Transverse colon (tissue), 4 donors: ENCODE results near the gene GALNT11. TPM values are rescaled to one million over a fixed set of nuclear protein-coding genes. Genes with fewer than 3 reads are reported as not detected.

Source experiments
- DNase-seq: peaks from one replicate; pipeline ENCODE4 v3.0.0-alpha.2; 2019
- H3K27ac ChIP-seq, 4 donors: fragments of 200-600 bp; sonication (generic); 2 replicates each; pipeline ENCODE4 v1.5.1; 2016 to 2018; ENCODE audit warnings: inconsistent platforms in 4 of 4
- H3K27me3 ChIP-seq: fragments of 200-600 bp; sonication (generic); 2 replicates; pipeline ENCODE4 v1.5.1; 2017; ENCODE audit warnings: inconsistent platforms
- H3K36me3 ChIP-seq, 4 donors: fragments of 200-600 bp; sonication (generic); 2 replicates each; pipeline ENCODE4 v1.5.1; 2017 to 2019; ENCODE audit warnings: inconsistent platforms in 4 of 4
- H3K4me1 ChIP-seq, 4 donors: fragments of 200-600 bp; sonication (generic); 2 replicates each; pipeline ENCODE4 v1.5.1; 2017 to 2020; ENCODE audit warnings: inconsistent platforms in 4 of 4
- H3K4me3 ChIP-seq, 4 donors: fragments of 200-600 bp; sonication (generic); 1 replicate in 1 of 4; 2 replicates in 3 of 4; pipeline versions ENCODE4 v1.5.1 to v1.6.1; 2017 to 2019; ENCODE audit warnings: inconsistent platforms in 4 of 4
- H3K9me3 ChIP-seq, 2 donors: fragments of 200-600 bp; sonication (generic); 2 replicates each; pipeline ENCODE4 v1.5.1; 2017 to 2019; ENCODE audit warnings: inconsistent platforms in 2 of 2
- EP300 ChIP-seq: sonication (generic); formaldehyde crosslinking; IDR thresholded peaks from one replicate; pipeline ENCODE4 v1.6.1; 2017; ENCODE audit warnings: antibody characterized with exemption, low read depth
- POLR2A ChIP-seq: fragments of 450-650 bp; IDR thresholded peaks from one replicate; pipeline ENCODE4 v1.6.1; 2016; ENCODE audit warnings: antibody characterized with exemption, mild to moderate bottlenecking, moderate library complexity
- POLR2AphosphoS5 ChIP-seq, 3 donors: sonication (generic); formaldehyde crosslinking; IDR thresholded peaks; one replicate each; pipeline ENCODE4 v1.6.1; 2016; ENCODE audit warnings: antibody characterized with exemption in 3 of 3
- WGBS, 2 donors: methylation state at CpG; one replicate each; pipeline ENCODE4 v1.1.5; 2018; ENCODE audit warnings: low coverage in 1 of 2; 5-methylcytosine and 5-hydroxymethylcytosine counted together
- in situ Hi-C, 4 donors: fragments of 200-750 bp; cut with MboI; loops; one replicate each; pipeline versions ENCODE4 v1.15.0 to v1.15.1; 2017; ENCODE audit warnings: low sequenced_read_pairs in 3 of 4, low pct_ligation_motif_present in 1 of 4, low pct_unique_long_range_greater_than_20kb in 1 of 4
- intact Hi-C: fragments of 100-400 bp; cut with DNase I; formaldehyde crosslinking; loops from one replicate; pipeline ENCODE4 v1.15.1; 2023; ENCODE audit warnings: low total_unique reads
- total RNA-seq, 4 donors: library from RNA; depleted of rRNA; stranded (reverse); fragments of >200 nt; gene quantifications; one replicate each; pipeline ENCODE4 v1.1.0, GENCODE V29; 2016
- TF ChIP-seq, protein P1 (sequence below), 5 experiments: fragments of 200-600 bp in 3 of 5; fragments of 450-650 bp in 2 of 5; sonication (generic) in 3 of 5; IDR thresholded peaks; 1 replicate in 2 of 5; 2 replicates in 3 of 5; pipeline ENCODE4 v1.5.1; 2016 to 2017; ENCODE audit warnings: antibody characterized with exemption in 5 of 5, inconsistent platforms in 3 of 5, mild to moderate bottlenecking in 2 of 5, moderate library complexity in 1 of 5

Gene GALNT11
- total RNA-seq, 4 donors from 2014 or later: 14.7 to 36.2 (median 24.0) TPM

DNA sequence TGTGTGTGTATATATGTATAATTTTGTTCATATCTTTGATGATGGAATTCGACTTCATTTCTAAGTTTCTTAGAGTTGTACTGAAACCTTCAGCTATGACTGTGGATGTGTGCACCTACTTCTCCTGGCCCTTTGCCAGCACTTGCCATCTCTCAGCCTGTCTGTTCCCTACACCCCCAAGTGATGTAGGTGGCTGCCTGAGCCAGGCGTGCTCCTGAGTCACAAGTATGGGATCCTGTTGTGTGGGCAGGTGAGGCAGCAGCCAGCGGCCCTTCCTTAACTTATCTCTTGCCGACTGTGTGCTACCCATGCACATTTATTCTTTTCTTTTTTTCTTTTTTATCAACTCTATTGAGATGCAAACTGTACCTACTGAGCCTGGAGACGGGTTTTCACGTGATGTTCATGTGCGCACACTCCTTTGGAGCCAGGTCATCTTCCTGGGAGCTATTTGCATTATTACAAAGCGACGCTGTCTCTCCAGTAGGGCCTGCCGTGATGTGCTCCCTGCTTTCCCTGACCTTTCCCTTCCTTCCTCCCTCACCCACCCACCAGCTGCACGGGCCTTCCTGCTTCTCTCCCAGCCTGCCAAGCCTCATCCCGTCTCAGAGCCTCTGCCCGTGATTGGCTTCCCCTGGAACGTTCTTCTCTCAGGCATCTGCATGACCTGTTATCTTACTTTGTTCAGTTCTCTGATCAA lies 31.3 kb upstream of the GALNT11 start:
- Histone ChIP-seq H3K4me3 (no peak overlapping the region), H3K36me3 (no peaks in the 10 kb centered on the region), H3K4me1 (peaks cover 0 to 5% (median 0%) of the 10 kb centered on the region in 4 donors), H3K27ac (no peak overlapping the region), H3K9me3 (no peaks in the 10 kb centered on the region), H3K27me3 (peaks cover 51% of the 10 kb centered on the region)
- in situ Hi-C loops: no loop called here
- 65 to 86% methylated on average over 7 to 14 of the region's 14 CpGs for WGBS, 2 donors
- intact Hi-C loops: no loop called here
- no peak for DNase-seq
- TF ChIP-seq POLR2AphosphoS5 (IDR thresholded peaks at IDR 0.05): no peak
- TF ChIP-seq POLR2A: no peak
- TF ChIP-seq EP300: no peak
- TF ChIP-seq, protein P1, sequence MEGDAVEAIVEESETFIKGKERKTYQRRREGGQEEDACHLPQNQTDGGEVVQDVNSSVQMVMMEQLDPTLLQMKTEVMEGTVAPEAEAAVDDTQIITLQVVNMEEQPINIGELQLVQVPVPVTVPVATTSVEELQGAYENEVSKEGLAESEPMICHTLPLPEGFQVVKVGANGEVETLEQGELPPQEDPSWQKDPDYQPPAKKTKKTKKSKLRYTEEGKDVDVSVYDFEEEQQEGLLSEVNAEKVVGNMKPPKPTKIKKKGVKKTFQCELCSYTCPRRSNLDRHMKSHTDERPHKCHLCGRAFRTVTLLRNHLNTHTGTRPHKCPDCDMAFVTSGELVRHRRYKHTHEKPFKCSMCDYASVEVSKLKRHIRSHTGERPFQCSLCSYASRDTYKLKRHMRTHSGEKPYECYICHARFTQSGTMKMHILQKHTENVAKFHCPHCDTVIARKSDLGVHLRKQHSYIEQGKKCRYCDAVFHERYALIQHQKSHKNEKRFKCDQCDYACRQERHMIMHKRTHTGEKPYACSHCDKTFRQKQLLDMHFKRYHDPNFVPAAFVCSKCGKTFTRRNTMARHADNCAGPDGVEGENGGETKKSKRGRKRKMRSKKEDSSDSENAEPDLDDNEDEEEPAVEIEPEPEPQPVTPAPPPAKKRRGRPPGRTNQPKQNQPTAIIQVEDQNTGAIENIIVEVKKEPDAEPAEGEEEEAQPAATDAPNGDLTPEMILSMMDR (IDR thresholded peaks at IDR 0.05): no peak

DNA sequence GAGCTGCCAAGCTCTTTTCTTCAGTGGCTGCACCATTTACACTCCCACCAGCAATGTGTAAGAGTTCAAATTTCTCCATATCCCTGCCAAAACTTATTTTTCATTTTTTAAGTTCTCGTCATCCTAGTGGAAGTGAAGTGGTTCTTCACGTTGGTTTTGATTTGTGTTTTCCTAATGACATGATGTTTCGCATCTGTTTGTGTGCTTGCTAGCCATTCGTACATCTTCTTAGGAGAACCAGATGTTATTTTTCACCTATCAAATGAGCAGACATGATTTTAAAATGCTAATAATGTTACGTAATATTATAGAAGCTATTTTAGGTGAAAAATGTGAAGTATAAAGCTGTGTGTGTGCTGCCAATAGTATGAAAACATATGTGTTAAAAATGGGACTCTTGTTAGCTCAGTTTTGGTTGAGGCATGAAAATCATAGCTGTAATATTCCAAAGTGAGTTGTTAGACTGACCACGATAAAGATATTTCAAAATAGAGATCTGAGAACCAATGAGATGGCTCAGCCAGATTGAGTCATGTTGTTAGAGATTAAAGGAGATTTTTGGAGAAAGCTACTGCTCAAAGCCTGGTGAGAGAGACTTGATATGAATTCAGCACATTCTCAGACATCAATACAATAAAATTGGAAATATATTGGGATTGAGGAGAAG lies 25.9 kb upstream of the GALNT11 start:
- no peaks in the 10 kb centered on the region for H3K4me1 ChIP-seq
- no peak for DNase-seq
- no peaks in the 10 kb centered on the region for H3K36me3 ChIP-seq
- H3K9me3 ChIP-seq: no peaks in the 10 kb centered on the region
- TF ChIP-seq POLR2AphosphoS5 (IDR thresholded peaks at IDR 0.05) (no peak), POLR2A (no peak), EP300 (no peak)
- TF ChIP-seq, protein P1 (IDR thresholded peaks at IDR 0.05): no peak
- H3K27ac ChIP-seq: no peak overlapping the region
- WGBS, 2 donors: 69 to 72% methylated on average over 6 of the region's 6 CpGs
- in situ Hi-C loops (no loop called here), intact Hi-C loops (no loop called here)
- H3K4me3 ChIP-seq: no peak overlapping the region
- H3K27me3 ChIP-seq: peaks cover 15% of the 10 kb centered on the region

DNA sequence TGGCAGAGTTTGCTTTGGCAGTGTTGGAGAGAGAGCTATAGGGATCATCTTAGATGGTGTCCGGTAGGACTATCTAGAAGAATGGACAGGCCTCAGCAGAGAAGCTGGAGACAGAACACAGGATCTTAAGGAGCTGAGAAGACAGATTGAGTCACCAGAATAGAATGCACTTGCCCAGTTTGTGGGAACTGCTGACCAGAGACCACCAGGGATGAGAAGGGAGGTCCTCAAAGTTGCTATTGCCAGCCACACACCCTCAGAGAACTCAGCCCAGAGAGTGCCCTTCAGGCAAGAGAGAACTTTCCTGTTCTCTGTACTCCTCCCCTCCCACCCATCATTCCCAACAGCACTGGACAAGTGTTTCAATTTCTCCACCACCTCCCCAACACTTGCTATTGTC lies 25.3 kb upstream of the GALNT11 start:
- no peak overlapping the region for H3K27ac ChIP-seq
- no peak for TF ChIP-seq POLR2A
- TF ChIP-seq EP300: no peak
- TF ChIP-seq, protein P1 (IDR thresholded peaks at IDR 0.05): no peak
- no peak for TF ChIP-seq POLR2AphosphoS5 (IDR thresholded peaks at IDR 0.05)
- no peak overlapping the region for H3K4me3 ChIP-seq
- in situ Hi-C loops: no loop called here
- no peak for DNase-seq
- no peaks in the 10 kb centered on the region for H3K9me3 ChIP-seq
- H3K4me1 ChIP-seq: no peaks in the 10 kb centered on the region
- H3K36me3 ChIP-seq: no peaks in the 10 kb centered on the region
- intact Hi-C loops: no loop called here
- H3K27me3 ChIP-seq: peaks cover 15% of the 10 kb centered on the region
- WGBS, 2 donors: 81 to 91% methylated on average over 1 of the region's 1 CpG

DNA sequence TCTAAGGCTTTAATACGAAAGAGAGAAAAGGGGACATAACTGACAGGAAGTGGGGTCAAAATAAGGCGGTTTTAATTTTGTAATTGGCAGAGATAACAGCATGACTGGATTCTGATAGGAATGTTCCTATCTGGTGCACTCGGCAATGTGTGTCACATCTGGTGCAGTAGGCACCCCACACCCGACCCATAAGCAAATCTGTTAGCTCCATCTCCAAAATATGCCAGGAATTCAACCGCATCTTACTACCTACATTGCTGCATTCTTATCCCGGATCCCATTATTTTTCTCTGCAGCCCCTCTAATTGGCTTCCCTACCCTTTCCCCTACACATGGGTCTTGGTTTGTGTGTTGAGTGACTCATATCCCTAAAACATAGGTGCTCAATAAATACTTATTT lies 19.1 kb upstream of the GALNT11 start:
- Histone ChIP-seq H3K27ac (no peak overlapping the region), H3K36me3 (no peaks in the 10 kb centered on the region), H3K4me3 (no peak overlapping the region), H3K9me3 (no peaks in the 10 kb centered on the region), H3K27me3 (no peaks in the 10 kb centered on the region), H3K4me1 (no peaks in the 10 kb centered on the region)
- TF ChIP-seq POLR2A: no peak
- TF ChIP-seq, protein P1 (IDR thresholded peaks at IDR 0.05): no peak
- no peak for TF ChIP-seq POLR2AphosphoS5 (IDR thresholded peaks at IDR 0.05)
- in situ Hi-C loops (no loop called here), intact Hi-C loops (loop anchor here (5.0 kb wide), 1 partner anchor 1204 kb away; the partner anchor contains the start of genes TMEM176A and TMEM176B)
- no peak for DNase-seq
- WGBS, 2 donors: 82 to 85% methylated on average over 6 of the region's 6 CpGs
